HCT116 (cell line): ENCODE data around the gene ATP8A2.

ENCODE experiments used
- EGR1 ChIP-seq: IDR thresholded peaks from 2 replicates; pipeline ENCODE4 v1.6.1; 2012; ENCODE audit warnings: low read depth
- EZH2 ChIP-seq: fragments of 200-600 bp; sonication (generic); IDR thresholded peaks from 2 replicates; pipeline ENCODE4 v1.6.1; 2017; ENCODE audit warnings: antibody characterized with exemption, mixed run types
- EZH2phosphoT487 ChIP-seq: fragments of 200-600 bp; IDR thresholded peaks from 2 replicates; pipeline ENCODE4 v1.6.1; 2018; ENCODE audit warnings: antibody characterized with exemption, borderline replicate concordance
- JUND ChIP-seq: IDR thresholded peaks from 2 replicates; pipeline ENCODE4 v1.6.1; 2012
- MAX ChIP-seq: IDR thresholded peaks from 2 replicates; pipeline ENCODE4 v1.6.1; 2012
- POLR2A ChIP-seq: IDR thresholded peaks from 2 replicates; pipeline ENCODE4 v1.7.0; 2011; ENCODE audit warnings: borderline replicate concordance; ENCODE audit not compliant: insufficient read depth, insufficient read length; ENCODE audit errors: extremely low read depth
- POLR2AphosphoS5 ChIP-seq: IDR thresholded peaks from 2 replicates; pipeline ENCODE4 v1.6.1; 2011; ENCODE audit warnings: mild to moderate bottlenecking, low read depth, low read length, moderate library complexity
- RAD21 ChIP-seq: IDR thresholded peaks from 2 replicates; pipeline ENCODE4 v1.6.1; 2012; ENCODE audit warnings: low read depth, mild to moderate bottlenecking
- SIN3A ChIP-seq: IDR thresholded peaks from 2 replicates; pipeline ENCODE4 v1.6.1; 2012; ENCODE audit warnings: low read depth
- TCF7L2 ChIP-seq: IDR thresholded peaks from 2 replicates; pipeline ENCODE4 v1.7.0; 2011; ENCODE audit warnings: borderline replicate concordance, inconsistent platforms; ENCODE audit not compliant: insufficient read depth, insufficient read length; ENCODE audit errors: extremely low read depth
- YY1 ChIP-seq: IDR thresholded peaks from 2 replicates; pipeline ENCODE4 v1.6.1; 2011; ENCODE audit warnings: low read length, low read depth, moderate library complexity, mild to moderate bottlenecking; ENCODE audit not compliant: insufficient replicate concordance; ENCODE audit errors: extremely low read depth
- TF ChIP-seq, protein P1 (sequence below), 3 experiments: fragments of 200-600 bp in 1 of 3; sonication (generic) in 1 of 3; IDR thresholded peaks in 2 of 3; conservative IDR thresholded peaks in 1 of 3; 2 replicates each; pipeline ENCODE4 v1.5.1; 2012 to 2017; ENCODE audit warnings: low read depth in 2 of 3, low read length in 2 of 3, antibody characterized with exemption in 1 of 3, borderline replicate concordance in 1 of 3, control low read depth in 1 of 3, mild to moderate bottlenecking in 1 of 3, mixed read lengths in 1 of 3, mixed run types in 1 of 3, moderate library complexity in 1 of 3; ENCODE audit not compliant: insufficient read depth in 1 of 3
- TF ChIP-seq, protein P2 (sequence below): IDR thresholded peaks from 2 replicates; pipeline ENCODE4 v1.6.1; 2012; ENCODE audit warnings: low read depth

GRCh38 chr13:25971047-25971446, 599.3 kb downstream of the ATP8A2 start:
- TF ChIP-seq POLR2A (no peak), RAD21 (no peak), TCF7L2 (no peak), EZH2 (no peak), EGR1 (no peak), POLR2AphosphoS5 (no peak), EZH2phosphoT487 (no peak), JUND (no peak), YY1 (no peak), MAX (no peak), SIN3A (no peak)
- TF ChIP-seq, protein P1, sequence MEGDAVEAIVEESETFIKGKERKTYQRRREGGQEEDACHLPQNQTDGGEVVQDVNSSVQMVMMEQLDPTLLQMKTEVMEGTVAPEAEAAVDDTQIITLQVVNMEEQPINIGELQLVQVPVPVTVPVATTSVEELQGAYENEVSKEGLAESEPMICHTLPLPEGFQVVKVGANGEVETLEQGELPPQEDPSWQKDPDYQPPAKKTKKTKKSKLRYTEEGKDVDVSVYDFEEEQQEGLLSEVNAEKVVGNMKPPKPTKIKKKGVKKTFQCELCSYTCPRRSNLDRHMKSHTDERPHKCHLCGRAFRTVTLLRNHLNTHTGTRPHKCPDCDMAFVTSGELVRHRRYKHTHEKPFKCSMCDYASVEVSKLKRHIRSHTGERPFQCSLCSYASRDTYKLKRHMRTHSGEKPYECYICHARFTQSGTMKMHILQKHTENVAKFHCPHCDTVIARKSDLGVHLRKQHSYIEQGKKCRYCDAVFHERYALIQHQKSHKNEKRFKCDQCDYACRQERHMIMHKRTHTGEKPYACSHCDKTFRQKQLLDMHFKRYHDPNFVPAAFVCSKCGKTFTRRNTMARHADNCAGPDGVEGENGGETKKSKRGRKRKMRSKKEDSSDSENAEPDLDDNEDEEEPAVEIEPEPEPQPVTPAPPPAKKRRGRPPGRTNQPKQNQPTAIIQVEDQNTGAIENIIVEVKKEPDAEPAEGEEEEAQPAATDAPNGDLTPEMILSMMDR (IDR thresholded peaks at IDR 0.05 in 2 of 3, conservative IDR thresholded peaks at IDR 0.05 in 1 of 3; ENCODE audit: borderline replicate concordance in 1 of 3, insufficient read depth in 1 of 3, low read depth in 2 of 3, low read length in 2 of 3), result no peak
- TF ChIP-seq, protein P2, sequence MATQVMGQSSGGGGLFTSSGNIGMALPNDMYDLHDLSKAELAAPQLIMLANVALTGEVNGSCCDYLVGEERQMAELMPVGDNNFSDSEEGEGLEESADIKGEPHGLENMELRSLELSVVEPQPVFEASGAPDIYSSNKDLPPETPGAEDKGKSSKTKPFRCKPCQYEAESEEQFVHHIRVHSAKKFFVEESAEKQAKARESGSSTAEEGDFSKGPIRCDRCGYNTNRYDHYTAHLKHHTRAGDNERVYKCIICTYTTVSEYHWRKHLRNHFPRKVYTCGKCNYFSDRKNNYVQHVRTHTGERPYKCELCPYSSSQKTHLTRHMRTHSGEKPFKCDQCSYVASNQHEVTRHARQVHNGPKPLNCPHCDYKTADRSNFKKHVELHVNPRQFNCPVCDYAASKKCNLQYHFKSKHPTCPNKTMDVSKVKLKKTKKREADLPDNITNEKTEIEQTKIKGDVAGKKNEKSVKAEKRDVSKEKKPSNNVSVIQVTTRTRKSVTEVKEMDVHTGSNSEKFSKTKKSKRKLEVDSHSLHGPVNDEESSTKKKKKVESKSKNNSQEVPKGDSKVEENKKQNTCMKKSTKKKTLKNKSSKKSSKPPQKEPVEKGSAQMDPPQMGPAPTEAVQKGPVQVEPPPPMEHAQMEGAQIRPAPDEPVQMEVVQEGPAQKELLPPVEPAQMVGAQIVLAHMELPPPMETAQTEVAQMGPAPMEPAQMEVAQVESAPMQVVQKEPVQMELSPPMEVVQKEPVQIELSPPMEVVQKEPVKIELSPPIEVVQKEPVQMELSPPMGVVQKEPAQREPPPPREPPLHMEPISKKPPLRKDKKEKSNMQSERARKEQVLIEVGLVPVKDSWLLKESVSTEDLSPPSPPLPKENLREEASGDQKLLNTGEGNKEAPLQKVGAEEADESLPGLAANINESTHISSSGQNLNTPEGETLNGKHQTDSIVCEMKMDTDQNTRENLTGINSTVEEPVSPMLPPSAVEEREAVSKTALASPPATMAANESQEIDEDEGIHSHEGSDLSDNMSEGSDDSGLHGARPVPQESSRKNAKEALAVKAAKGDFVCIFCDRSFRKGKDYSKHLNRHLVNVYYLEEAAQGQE, result no peak
